IPS-NIHi7 (cell line): ENCODE results near the gene DUT.
A peak's percentile ranks its signal among the peaks of the same experiment; 100 is the strongest.

Experiments
- DNase-seq: peaks from one replicate; pipeline ENCODE4 v3.0.0; 2012; ENCODE audit warnings: mixed read lengths; ENCODE audit errors: extremely low spot score

Gene DUT

GRCh38 chr15:48330105-48330785 lies 984 bp upstream of the DUT start:
- DNase-seq, result no peak

- DNase-seq, result peak; percentile 74
Measured at GRCh38 chr15:48331796-48332641, 790 bp downstream of the DUT start.

- no peak for DNase-seq
Measured at GRCh38 chr15:48332642-48333034, 1.4 kb downstream of the DUT start.

DNA sequence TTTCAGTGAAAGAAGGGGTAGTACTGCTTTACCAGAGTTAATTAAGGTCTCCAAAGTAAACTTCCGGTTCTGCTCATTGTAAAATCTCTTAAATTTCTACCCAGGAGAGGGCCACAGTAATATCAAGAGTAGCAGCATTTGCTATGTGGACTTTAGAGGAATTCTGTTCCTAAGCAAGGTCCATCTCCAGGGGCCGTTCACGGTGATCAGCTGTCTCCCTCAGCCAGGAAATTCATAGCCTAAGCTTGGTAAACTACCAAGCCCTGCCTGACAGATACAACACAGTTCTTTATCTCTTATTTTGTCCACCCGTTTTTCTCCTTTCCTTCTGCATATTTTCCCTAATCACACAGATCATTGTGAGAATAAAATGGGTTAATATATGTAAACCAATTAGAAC lies 2.3 kb downstream of the DUT start:
- no peak for DNase-seq

GRCh38 chr15:48334260-48334659 lies 3.0 kb downstream of the DUT start:
- no peak for DNase-seq

DNA sequence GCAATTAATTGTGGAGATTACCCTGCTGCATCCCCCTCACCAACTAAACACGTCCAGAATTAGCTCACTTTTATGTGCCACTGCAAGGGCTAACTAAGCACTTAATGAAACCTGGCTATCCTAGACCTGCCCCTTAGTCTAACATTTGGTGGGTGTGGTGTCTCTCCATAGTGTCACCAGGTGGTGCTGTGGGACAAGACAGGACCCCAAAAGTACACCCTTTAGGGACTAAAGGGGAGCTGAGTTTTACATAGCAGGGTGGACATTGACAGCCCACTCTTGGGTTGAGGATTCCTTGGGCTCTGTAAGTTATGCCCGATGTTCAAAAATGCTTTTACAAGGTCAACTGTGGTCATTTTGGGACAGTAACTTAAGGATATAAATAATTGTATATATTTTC lies 5.7 kb downstream of the DUT start:
- peak; percentile 40 for DNase-seq

- DNase-seq, result no peak
Measured at GRCh38 chr15:48337607-48338006, 6.4 kb downstream of the DUT start.

DNA sequence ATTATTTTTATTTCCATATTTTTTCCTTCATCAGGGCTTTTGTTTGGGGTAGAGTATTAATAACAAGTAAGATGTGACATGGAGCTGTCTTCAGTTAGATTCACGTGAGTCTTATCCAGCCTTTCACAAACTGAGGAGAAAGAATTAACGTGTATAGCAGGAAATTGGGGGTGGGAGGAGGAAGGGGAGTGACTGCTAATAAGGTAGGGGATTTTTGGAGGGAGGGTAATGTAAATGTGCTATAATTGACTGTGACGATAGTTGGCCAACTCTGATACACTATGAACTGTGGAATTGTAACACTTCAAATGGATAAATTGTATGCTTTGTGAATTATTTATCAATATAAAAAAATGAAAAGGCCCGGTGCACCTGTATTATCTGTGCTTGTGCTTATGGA lies 8.9 kb downstream of the DUT start:
- DNase-seq, result no peak

DNA sequence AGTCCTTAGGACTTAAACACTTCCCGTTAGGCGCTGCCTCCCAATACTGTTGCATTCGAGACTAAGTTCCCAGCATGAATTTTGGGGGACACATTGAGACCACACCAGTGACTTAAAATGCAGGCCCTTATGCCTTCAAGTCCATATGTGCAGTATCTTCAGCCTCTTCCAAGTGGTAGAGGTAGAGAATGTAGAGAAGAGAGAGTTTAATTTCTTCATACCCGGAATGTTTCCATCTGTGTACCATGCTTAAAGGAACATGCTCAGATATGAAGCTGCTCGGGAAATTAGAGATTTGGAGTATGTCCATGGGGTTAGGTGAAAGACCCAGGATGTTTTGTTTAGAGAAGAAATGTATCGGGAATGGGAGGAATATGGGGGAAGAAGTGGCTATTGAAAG lies 12.6 kb downstream of the DUT start:
- no peak for DNase-seq

DNA sequence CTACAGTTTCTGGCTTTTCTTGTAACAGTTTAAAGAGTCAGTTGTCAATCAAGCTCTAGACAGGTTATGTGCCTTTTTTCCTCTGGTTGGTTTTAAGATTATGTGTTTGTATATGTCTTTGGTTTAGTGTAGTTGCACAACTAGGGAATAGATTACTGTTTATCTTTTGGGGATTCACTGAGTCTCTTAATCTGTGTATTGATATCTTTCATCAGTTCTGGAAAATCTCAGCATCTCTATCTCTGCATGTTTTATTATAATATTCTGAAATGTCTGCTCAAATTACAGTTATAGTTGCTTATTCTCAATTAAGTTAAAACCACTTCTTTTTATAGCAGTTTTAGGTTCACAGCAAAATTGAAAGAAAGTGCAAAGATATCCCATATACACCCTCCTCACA lies 14.3 kb downstream of the DUT start:
- DNase-seq, result no peak

- peak; percentile 68 for DNase-seq
Measured at GRCh38 chr15:48352474-48353072, 21.3 kb downstream of the DUT start.

DNA sequence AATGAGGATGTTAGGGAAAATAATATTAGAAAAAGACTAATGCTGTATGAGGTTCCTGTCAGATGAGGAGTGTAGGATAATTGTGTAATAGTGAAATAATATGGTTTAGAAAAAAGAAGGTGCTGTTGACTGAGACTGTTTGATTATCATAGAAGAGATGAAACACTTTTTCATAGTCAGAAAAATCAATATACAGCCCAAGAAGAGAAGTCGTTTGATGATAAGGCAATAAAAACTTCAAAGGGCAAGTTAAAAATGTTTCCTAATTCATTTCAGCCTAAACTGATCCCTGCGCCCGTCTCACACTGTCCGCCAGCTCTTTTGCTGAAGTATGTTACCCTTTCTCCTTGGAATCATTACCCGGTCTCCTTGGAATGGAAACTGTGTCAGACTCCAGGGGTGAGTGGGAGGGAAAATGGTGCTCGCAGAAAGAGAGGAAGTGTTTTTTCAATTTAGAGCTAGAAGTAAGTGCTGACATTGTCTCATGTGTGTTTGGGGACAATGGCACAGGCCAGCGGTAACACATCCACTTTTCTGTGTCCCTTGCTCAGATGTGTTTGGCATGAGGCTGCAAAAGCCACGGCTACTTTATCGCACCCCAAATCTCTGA lies 23.6 kb downstream of the DUT start:
- DNase-seq, result no peak

- DNase-seq, result no peak
Measured at GRCh38 chr15:48355377-48355776, 24.1 kb downstream of the DUT start.

DNA sequence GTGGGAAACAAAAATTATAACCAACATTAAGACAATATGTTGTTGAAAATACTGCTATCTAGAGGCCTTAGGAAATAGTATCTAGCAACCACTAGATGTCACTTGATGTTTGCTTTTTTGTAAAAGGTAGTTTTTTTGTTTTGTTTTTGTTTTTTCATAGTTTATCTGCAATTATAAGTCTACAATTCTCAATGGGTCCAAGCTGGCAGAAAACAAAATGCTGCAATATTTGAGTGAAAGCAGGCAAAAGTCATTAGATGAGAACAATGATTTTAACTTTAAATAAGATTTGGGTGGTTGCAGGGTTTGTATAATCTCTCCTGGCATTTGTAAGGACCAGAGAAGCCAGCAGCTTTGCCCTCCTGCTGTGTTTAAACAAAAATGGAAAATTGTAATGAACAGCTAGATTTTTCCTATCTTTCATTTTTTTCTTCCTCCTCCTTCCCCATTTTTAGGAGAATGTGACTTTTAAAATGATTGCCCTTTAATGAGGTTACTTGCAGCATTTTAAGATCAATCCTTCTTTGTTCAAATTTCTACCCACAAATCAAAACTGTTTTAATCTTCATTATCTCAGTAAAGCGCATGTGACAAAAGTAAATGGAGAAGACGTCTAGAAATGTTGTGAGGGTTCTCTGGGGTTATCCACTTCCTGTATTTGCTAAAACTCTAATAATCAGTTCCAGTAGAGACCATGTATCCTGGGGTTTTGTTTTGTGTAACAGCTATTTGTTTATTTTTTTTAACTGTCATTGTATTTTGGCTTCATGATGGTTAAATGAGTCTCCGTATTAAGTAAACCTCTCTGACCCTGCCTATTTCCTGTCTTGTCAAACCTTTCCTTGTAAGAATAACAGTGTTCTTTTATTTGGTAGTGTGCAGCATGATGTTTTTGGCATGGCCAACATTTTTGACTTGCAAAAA lies 27.3 kb downstream of the DUT start:
- no peak for DNase-seq

DNA sequence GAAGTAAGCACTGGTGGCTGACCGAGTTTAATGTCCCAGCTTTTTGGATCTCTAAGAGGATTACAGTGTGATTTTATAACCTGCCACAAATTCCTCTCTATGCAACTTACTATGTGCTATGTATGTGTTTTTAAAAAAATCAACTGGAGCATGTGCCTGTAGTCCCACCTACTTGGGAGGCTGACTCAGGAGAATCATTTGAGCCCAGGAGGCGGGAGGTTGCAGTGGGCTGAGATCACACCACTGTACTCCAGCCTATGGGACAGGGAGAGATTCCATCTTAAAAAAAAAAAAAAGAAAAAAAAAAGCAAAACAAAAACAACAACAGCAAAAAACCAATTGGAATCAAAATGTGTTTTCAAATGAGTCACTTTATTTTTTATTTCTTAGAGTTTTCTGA lies 29.6 kb downstream of the DUT start:
- no peak for DNase-seq

DNA sequence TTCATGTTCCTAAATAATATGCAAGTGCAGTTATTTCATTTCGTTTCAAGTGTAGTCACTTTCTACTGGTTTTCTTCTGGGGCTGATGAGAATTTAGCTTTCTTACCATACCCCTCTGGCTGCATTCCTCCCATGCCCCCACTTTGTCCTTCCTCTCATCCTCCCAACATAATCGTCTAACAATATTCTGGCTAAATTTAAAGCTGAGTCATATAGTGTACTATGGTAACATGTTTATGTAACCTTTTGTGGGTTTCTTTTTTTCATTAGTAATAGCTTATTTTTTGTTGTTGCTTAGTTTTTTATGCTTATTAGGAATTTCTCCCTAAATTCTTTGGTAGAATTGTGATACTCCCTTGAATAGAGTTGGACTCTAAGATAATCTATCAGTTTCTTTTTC lies 30.5 kb downstream of the DUT start:
- DNase-seq, result no peak

GRCh38 chr15:48363474-48363873 lies 32.2 kb downstream of the DUT start:
- no peak for DNase-seq

DNA sequence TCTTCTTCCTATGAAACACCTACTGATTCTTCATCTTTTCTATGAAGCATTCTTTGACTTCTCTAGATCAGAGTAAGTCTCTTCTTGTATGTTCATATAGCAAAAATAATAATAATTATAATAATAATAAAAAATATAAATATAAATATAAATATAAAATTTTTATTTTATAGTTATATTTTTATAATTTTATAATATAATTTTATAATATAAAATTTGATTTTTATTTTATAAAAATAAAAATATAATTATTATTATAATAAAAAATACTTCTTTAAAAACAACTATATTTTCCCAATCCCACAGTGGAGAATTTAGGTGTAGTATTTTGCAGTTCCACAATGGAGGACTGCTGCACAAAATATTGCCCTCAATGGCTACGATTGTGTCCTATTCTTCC lies 34.3 kb downstream of the DUT start:
- no peak for DNase-seq

- DNase-seq, result no peak
Measured at GRCh38 chr15:48366584-48367312, 35.5 kb downstream of the DUT start.

- no peak for DNase-seq
Measured at GRCh38 chr15:48367483-48367882, 36.3 kb downstream of the DUT start.

DNA sequence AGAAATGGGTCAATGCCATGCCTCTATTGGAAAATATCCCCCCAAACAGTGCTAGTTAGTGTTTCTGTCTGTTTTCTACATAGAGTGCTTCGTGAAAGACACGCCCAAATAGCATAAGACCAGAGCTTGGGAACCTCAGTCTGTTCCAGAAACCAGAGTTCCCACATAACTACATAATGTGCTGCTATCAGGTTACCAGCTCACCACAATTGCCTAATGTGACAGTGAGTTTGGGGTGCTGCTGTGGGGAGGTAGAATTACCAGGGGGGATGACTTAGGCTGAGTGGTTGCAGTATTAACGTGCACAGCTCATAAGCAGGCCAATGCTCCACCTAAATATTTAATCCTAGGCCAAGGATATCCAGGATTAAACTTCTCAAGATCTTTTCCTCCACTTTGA lies 39.2 kb downstream of the DUT start:
- DNase-seq, result no peak
